Endometrium (tissue), 2 donors: ENCODE results near the gene APOBEC3F.
A peak's percentile ranks its signal among the peaks of the same experiment; 100 is the strongest.
"Not testable (repeated sequence)": the region's sequence is repeated elsewhere in the genome, so short reads cannot be mapped to it uniquely, and the experiment has no call there.

Experiments
- FAIRE-seq: peaks from 2 replicates; lab custom pipeline; 2012; peaks lifted over from hg19 to GRCh38; lab: Jason Lieb, UNC
- donor health status: control.
- donor health status: control.

Gene APOBEC3F

DNA sequence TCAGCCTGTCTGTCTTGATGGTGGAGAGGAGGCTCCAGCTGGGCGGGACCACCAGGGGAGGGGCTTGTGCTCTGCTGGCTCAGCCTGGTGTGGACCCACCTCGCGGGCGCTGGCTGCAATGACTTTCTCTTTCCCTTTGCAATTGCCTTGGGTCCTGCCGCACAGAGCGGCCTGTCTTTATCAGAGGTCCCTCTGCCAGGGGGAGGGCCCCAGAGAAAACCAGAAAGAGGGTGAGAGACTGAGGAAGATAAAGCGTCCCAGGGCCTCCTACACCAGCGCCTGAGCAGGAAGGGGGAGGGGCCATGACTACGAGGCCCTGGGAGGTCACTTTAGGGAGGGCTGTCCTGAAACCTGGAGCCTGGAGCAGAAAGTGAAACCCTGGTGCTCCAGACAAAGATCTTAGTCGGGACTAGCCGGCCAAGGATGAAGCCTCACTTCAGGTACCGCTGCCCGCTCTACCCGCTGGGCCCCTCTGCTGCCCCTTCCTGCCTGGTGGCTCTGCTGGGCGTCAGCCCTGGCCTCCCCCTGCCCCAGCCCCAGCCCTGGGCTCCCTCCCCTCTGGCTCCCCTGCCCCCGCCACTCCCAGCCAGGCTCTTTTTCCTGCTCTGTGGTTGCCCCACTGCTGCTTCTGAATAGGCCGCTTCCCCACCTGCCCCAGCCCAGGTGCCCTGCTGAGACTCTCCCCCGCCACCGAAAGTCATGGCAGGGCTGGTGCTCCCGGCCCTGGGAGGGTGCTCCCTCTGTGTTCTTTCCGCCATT, at the start of gene APOBEC3F:
APOBEC3F (plus strand) TSS at position 327 of the 759 bp plus-strand sequence; CDS start at position 424, 97 bp downstream.
- peak; percentile 97 for FAIRE-seq

DNA sequence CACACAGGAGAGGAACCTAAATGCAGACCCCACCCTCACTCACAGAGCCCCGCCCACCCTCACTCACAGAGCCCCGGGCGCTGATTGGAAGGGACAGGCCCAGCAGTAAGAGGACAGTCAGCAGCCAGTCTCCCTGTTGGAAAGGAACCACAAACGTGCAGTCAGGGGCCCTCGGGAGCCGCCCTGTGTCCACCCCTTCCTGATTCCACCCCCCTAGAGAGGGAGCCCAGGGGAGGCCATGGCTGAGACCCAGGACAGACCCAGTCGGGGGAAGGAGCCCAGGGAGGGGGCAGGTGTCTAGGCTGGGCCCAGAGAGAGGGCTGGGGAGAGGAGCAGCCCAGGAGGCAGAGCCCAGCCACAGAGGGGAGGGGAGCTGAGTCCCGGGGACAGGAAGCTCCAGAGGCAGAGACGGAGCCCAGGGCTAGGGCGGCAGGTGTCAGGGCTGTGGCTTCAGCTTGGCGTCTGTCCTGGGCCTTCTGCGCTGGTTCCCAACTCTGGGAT, 47.7 kb upstream of the APOBEC3F start:
- not testable (repeated sequence) for FAIRE-seq

DNA sequence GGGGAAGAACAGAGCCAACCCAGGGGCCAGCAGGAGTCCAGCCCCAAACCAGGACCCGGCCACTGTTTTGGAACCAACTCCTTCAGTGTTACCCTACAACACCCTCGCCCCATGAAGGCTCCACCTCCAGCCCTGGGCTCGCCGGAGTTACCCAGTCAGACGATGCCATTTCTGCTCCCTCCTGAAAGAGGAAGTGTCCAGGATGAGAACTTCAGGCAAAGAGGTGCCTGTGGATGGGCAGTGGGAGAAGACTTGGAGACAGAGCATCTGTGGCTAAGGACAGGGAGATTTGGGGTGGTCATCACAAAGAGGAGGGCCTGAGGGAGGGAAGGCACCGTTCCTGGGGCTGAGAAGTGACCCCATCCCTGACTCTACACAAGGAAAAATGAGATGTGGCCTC, 44.6 kb upstream of the APOBEC3F start:
- no peak for FAIRE-seq

DNA sequence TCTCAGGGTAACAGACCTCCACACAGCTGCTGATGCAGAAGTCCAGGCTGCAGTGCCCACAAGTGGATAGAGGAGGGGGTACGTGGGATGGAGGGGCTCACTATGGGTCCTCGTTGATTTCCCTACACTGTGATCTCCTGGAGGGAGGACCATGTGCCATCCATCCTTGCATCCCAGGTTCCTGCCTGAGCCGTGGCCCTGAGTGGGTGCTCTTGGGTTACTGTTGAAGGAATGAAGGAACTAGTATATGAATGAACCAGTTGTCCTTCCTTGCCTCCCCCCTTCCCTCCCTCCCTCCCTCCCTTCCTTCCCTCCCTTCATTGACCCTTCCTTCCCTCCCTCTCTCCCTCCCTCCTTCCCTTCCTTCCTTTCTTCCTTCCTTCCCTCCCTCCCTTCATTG, 43.1 kb upstream of the APOBEC3F start:
- no peak for FAIRE-seq

DNA sequence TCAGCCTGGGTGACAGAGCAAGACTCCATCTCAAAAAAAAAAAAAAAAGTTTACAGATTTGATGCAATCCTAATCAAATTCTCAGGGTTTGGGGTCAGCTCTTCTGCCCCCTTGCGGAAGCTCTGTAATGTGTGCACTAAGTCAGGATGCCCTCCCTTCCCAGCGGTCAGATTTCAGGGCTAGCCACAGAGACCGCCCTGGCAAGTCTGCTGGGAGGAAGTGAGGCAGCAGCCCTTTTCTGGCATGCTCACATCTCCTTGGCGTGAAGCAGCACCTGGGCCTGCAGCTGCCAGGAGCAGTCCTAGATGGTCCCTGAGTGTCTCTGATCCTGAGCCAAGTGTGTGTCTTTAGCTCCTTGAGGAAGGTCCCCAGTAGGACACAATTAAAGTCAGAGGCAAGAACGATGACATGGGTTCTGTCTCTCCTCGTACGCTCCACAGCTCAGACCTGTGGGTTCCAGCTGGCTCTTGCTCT, 37.5 kb upstream of the APOBEC3F start:
- no peak for FAIRE-seq

DNA sequence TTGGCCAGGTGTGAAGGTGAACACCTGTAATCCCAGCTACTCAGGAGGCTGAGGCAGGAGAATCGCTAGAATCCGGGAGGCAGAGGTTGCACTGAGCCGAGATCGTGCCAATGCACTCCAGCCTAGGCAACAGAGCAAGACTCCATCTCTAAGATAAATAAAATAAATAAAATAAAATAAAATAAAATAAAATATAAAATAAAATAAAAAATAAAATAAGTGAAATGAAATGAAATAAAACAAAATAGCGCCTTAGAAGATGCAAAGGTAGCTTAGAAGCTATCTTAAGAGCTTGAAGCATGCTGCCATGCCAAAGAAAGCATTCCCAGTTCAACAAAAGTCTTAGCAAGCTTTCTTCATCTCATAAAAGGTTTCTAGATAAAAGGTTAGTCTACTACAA, 33.5 kb upstream of the APOBEC3F start:
- FAIRE-seq: no peak

DNA sequence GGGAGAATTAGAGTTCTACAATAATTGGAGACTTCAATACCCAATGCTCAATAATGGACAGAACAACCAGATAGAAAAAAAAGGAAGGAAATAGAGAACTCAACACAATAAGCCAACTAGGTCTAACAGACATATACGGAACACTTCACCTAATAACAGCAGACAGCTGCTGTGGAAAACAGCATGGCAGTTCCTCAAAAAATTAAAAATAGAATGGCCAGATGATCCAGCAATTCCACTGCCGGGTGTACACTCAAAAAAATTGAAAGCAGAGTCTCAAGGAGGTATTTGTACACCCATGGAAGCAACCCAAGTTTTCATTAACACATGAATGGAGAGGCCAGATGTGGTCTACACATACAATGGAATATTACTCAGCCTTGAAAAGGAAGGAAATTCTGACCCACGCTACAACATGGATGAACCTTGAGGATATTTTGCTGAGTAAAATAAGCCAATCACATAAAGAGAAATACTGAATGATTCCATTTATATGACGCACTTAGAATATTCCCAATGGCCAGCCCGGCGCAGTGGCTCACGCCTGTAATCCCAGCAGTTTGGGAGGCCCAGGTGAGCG, 32.3 kb upstream of the APOBEC3F start:
- FAIRE-seq: not testable (repeated sequence)

DNA sequence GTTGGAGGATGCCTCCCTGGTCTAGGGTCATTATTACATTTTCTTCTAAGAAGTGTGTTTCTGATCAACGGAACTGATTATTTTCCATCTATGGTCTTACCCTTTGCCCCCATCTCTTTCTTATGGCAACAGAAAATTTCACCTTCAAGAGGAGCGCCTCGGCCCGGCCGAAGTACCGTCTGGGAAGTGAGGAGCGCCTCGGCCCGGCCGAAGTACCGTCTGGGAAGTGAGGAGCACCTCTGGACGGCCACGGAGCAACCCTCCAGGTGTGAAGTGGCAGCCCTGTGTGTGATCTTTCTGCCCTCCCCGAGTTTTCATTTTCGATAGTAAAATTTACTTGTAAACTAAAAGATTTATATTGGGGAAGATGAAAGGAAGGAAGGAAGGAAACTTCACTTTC, 29.7 kb upstream of the APOBEC3F start:
- FAIRE-seq: no peak

DNA sequence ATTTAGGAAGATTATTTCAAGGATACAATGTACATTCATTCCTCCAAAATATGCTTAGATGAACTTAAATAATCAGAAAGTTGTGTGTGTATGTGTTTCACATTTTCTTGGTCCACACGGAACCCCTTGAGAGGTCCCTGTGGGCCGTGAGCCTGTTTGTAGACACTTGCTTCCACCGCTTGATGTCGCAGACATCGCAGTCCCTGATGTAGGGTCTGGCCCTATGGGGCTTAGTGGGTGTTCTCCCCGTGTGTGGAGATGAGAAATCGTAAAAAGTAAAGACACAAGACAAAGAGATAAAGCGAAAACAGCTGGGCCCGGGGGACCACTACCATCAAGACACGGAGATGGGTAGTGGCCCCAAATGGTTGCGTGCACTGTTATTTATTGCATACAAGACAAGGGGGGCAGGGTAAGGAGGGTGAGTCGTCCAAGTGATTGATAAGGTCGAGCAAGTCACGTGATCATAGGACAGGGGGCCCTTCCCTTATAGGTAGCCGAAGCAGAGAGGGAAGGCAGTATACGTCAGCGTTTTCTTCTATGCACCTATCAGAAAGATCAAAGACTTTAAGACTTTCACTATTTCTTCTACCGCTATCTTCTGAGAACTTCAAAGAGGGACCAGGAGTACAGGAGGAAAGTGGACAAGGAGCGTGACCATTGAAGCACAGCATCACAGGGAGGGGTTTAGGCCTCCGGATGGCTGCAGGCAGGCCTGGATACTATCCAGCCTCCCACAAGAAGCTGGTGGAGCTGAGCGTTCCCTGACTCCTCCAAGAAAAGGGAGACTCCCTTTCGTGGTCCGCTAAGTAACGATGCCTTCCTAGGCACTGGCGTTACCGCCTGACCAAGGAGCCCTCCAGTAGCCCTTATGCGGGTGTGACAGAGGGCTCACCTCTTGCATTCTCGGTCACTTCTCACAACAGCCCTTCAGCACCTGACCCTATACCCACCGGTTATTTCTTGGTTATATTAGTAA, 27.8 kb upstream of the APOBEC3F start:
- no peak for FAIRE-seq

DNA sequence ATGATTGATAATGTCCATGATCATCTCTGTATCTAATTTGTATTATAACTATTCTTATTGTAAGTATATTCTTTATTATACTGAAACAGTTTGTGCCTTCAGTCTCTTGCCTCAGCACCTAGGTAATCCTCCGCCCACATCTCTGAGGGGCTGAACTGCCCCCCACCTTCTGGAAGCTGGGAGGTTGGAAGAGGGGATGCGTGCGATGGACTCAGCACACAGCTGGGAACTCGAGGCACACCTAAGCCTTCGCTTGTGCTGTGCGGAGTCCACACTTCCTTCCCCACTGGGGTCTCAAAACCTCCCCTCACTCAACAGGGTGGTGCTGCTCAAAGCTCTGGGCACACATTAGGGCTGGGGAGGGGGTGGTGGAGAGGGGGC, 27.1 kb upstream of the APOBEC3F start:
- not testable (repeated sequence) for FAIRE-seq

DNA sequence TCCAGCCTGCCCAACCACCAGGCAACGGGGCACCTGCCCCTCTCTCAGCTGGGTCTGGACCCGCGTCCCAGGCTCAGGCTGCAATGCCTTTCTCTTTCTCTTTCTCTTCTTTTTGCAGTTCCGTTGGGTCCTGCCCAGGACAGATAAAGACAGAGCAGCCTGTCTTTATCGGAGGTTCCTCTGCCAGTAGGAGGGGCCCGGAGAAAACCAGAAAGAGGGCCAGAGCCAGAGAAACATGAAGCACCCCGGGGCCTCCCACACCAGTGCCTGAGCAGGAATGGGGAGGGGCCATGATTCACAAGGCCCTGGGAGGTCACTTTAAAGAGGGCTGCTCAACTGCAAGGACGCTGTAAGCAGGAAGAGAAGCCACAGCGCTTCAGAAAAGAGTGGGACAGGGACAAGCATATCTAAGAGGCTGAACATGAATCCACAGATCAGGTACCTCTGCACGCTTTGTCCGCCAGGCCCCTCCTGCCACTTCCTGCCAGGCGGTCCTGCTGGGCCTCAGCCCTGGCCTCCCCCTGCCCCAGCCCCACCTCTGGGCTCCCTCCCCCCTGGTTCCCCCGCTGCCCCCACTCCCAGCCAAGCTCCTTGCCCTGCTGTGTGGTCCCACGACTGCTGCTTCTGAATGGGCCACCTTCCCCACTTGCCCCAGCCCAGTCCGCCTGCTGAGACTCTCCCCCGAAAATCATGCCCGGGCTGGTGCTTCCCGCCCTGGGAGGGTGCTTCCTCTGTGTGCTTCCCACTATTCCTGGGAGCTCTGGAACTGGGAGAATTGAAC, 26.5 kb upstream of the APOBEC3F start, which contains the start of gene APOBEC3C:
APOBEC3C (plus strand) TSS at position 316 of the 781 bp plus-strand sequence; CDS start at position 422, 106 bp downstream.
- FAIRE-seq: peak; percentile 94

DNA sequence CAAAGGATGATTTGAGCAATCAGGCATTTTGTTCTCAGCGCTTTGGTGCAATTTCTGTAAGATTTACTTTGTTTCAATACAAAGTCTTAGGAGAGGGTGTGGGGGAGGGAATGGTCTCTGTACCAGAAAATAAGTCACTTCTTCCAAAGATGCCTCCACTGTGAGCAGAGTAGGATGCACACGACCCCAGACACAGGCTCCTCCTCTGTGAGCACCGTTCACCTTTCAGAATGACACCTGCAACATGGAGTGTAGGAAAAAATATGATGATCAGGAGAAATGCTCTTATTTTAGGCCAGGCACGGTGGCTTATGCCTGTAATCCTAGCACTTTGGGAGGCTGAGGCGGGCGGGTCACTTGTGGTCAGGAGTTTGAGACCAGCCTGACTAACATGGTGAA, 25.9 kb upstream of the APOBEC3F start:
- not testable (repeated sequence) for FAIRE-seq

DNA sequence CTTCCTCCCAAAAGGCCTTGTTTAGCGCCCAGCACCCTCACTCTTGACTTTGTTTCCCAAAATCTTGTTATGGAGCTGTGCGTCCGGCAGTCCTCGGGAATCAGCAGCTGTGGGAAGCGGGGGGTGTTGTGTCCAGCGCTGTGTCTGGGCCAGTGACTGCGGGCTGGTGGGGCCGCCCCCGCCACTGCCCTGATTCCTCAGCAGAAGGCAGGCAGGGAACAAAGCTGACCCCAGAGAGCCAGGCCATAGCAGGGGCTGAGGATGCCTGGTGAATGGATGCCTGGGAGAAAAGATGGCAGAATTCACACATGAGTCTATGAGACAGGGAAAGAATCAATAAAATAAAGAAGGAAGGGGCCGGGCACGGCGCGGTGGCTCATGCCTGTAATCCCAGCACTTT, 24.1 kb upstream of the APOBEC3F start:
- no peak for FAIRE-seq

DNA sequence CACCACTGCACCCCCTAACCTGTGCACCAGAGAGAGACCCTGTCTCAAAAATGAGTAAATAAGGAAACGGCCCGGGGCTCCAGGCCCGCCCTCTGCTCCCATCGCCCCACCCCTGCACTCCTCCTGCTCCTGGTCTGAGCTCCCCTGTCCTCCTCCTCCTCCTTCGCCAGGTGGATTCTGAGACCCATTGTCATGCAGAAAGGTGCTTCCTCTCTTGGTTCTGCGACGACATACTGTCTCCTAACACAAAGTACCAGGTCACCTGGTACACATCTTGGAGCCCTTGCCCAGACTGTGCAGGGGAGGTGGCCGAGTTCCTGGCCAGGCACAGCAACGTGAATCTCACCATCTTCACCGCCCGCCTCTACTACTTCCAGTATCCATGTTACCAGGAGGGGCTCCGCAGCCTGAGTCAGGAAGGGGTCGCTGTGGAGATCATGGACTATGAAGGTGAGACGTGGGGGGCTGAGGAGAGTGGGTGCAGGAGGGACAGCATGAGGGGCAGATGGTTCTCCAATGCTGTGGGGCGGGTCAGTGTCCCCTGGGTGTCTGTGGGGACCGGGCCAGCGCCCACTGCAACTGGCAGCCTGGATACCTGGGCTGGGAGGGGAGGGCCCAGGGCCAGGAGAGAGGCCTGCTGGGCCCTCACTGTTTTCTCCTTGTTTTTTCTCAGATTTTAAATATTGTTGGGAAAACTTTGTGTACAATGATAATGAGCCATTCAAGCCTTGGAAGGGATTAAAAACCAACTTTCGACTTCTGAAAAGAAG, 22.9 kb upstream of the APOBEC3F start:
- FAIRE-seq: no peak

DNA sequence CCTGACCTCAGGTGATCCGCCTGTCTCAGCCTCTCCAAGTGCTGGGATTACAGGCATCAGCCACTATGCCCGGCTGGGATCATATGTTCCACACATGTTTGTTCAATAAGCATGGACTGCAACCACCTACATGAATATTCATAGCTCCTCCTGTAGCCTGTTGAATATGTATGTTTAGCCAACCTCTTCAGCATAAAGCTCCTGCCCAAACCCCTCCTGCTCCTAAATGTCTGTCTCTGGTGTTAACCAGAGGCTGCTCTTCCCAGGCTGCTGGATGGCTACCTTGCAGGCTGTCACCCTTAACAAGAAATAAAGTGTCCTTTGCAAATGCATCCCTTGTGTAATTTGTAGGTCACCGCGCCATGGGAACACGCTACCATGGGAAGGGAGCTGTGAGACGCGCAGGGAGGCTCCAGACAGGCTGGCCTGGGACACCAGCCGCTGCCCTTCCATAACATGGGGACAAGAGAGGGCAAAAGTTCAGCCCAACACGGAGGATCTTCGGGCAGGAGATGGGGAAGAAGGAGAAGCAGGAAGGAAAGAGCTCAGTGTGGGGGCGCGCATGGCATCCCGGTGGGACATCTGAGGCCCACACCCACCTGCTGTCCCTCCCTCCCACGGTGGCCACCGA, 20.5 kb upstream of the APOBEC3F start:
- FAIRE-seq: not testable (repeated sequence)

DNA sequence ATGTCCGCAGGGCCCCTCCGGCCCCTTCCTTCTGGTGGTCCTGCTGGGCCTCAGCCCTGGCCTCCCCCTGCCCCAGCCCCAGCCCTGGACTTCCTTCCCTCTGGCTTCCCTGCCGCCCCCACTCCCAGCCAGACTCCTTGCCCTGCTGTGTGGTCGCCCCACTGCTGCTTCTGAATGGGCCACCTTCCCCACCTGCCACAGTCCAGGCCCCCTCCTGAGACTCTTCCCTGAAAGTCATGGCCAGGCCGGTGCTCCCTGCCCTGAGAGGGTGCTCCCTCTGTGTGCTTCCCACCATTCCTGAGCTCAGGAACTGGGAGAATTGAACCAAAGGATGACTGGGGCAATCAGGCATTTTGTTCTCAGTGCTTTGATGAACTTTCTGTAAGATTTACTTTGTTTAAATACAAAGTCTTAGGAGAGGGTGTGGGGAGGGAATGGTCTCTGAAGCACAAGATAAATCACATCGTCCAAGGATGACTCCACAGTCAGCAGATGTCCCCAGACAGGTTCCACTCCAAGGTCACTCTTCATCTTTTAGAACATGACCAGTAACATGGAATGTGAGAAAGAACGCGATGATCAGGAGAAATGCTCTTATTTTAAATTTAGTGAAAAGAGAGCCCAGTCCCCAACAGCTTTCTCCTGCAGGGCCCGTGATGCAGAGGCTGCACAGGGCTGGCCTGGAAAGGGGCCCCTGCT, 19.0 kb upstream of the APOBEC3F start:
- no peak for FAIRE-seq

DNA sequence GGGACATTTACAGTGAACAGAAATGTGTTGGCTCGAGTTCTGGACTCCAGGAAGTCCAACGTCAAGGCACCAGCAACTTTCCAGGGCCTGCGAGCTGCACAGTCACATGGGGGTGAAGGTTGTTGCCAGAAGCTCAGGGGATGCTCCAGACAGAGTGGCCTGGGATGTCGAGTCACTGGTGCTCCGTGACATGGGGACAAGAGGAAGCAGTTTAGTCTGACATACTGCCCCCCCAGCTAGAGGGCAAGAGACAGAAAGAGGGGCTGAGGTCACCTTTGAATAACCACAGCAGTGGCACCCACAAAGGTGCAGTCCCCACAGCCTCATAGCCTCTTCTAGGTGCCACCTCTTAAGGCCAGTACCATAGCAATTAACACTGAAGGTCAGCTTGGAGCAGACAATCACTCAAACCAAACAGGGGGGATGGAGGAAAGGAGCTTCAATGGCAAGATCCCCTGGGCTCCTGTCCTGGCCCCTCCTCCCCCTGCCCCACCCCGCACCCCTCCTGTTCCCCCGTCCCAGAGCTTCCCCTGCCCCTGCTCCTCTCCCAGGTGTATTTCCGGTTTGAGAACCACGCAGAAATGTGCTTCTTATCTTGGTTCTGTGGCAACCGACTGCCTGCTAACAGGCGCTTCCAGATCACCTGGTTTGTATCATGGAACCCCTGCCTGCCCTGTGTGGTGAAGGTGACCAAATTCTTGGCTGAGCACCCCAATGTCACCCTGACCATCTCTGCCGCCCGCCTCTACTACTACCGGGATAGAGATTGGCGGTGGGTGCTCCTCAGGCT, 15.9 kb upstream of the APOBEC3F start:
- no peak for FAIRE-seq

DNA sequence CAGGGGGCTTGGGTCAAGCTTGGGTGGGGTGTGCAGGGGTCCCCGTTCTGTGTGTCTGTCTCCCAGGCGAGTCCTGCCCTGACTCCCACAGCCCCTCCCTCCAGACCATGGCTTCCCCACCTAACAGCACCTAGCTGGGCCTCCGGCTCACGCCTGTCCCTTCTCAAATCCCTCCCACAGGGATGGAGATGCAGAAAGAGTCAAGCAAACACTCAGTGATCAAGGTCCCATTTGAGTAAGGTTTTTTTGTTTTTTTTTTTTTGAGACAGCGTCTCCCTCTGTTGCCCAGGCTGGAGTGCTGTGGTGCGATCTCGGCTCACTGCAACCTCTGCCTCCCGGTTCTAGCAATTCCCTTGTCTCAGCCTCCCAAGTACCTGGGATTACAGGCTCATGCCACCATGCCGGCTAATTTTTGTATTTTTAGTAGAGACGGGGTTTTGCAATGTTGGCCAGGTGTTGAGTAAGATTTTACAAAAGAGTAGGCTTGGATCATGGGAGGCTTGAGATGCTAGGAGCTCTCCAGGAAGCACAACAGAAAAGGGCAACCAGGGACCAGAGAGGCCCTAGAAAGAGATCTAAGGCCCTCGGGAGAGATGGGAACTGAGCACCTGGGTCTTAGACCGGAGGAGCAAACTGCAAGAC, 14.0 kb upstream of the APOBEC3F start:
- no peak for FAIRE-seq
